Testis (tissue), 2 donors: ENCODE measurements around the gene FGF21.

Experiments used
- POLR2A ChIP-seq: fragments of 450-650 bp; IDR thresholded peaks from one replicate; pipeline ENCODE4 v1.6.1; 2017; ENCODE audit warnings: antibody characterized with exemption, mild to moderate bottlenecking, moderate library complexity
- TF ChIP-seq, protein P1 (sequence below), 3 experiments: fragments of 450-650 bp in 2 of 3; fragments of 200-600 bp in 1 of 3; sonication (generic) in 1 of 3; IDR thresholded peaks; one replicate each; pipeline ENCODE4 v1.5.1; 2016 to 2019; ENCODE audit warnings: antibody characterized with exemption in 3 of 3, mild to moderate bottlenecking in 2 of 3, moderate library complexity in 1 of 3

DNA sequence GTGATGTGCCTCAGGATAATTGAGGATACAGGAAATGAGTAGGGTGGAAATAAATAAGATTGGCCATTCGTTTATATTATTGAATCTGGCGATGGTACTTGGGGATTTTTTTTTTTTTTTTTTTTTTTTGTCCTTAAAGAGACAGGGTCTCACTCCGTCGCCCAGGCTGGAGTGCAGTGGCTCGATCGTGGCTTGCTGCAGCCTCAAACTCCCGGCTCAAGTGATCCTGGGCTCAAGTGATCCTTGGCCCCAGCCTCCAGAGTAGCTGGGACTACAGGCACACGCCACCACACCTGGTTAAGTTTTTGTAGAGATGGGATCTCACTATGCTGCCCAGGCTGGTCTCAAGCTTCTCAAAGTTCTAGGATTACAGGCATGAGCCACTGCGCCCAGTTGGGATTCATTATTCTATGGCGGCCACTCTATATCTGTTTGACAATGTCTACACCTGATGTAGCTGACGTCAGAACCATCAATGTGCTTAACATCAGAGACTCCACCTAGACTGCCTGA is 33.1 kb upstream of the FGF21 start:
- TF ChIP-seq, protein P1, sequence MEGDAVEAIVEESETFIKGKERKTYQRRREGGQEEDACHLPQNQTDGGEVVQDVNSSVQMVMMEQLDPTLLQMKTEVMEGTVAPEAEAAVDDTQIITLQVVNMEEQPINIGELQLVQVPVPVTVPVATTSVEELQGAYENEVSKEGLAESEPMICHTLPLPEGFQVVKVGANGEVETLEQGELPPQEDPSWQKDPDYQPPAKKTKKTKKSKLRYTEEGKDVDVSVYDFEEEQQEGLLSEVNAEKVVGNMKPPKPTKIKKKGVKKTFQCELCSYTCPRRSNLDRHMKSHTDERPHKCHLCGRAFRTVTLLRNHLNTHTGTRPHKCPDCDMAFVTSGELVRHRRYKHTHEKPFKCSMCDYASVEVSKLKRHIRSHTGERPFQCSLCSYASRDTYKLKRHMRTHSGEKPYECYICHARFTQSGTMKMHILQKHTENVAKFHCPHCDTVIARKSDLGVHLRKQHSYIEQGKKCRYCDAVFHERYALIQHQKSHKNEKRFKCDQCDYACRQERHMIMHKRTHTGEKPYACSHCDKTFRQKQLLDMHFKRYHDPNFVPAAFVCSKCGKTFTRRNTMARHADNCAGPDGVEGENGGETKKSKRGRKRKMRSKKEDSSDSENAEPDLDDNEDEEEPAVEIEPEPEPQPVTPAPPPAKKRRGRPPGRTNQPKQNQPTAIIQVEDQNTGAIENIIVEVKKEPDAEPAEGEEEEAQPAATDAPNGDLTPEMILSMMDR (IDR thresholded peaks at IDR 0.05): no peak
- no peak for TF ChIP-seq POLR2A
